GM03348 (cell line): ENCODE data around the gene TMEM253.
A peak's percentile ranks its signal among the peaks of the same experiment; 100 is the strongest.

Experiments
- DNase-seq: peaks from one replicate; pipeline ENCODE4 v3.0.0; 2012; ENCODE audit warnings: low spot score

The TMEM253 gene

GRCh38 chr14:21100931-21101330 is at the start of gene TMEM253:
TSS of gene TMEM253 (plus strand) at chr14:21101066. CDS start at chr14:21101344, 278 bp downstream.
- DNase-seq, result no peak

- DNase-seq, result no peak
Measured at GRCh38 chr14:21053184-21054122, 47.4 kb upstream of the TMEM253 start.

- no peak for DNase-seq
Measured at GRCh38 chr14:21054123-21054767, 46.6 kb upstream of the TMEM253 start.

GRCh38 chr14:21054768-21055145 is 46.1 kb upstream of the TMEM253 start:
- DNase-seq, result no peak

DNA sequence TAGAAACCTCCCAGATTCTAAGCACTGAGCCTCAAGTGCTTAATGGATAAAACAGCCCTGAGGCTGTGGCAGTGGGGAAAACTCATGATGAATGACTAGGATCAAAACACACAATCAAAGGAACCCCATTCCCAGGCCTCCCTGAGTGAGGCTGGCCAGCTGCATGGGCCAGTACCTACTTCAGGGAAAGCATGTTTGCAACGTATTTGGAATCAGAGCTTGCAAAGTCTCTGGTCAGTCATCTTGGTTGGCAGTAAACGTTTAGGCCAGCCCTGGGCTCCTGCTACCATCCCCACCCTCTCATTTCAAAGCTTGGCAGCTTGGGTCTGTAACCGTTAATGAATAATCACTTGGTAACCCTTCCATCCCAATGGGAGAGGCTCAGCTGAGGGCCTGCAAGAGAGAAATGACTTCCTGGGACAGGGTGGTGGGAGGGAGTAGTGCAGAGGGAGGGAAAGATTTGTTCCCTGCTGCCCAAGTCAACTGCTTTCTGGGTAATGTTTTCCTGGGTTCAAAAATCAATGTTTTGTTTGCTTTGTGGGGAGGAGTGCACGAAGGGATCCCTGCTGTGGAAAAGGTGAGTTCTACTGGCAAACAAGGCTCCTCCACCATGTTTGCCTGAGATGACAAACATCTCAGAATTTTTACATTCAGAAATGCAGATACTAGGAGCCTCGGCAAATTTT is 45.3 kb upstream of the TMEM253 start:
- DNase-seq, result no peak

DNA sequence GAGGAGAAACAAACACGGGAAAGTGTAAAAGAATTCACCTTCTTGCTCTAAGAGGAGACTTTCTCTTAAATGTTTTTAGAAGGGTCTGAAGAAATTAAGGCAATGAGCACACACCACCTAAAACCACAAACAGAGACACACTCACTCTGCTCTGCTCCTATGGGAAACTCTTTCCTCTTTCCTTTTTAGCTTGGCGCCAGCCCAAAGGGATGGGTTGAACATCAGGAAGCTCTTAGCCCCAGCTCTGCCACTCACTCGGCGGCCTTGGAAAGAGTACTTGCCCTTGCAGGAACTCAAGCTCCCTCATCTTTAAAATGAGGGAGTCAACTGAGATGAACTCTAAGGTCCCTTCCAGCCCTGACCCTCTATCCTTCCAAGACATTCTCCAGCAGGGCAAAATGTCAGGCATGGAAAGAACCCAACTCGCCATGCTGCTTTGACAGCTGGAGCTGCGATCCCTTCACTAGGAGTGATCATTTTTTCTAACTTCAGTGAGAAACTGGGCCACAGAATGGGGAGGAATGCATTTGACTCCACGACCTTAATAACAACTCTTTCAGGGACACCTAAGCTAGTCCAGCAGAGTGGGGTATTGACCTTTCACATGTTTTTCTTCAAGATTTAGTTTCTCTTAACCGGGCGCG is 44.2 kb upstream of the TMEM253 start:
- DNase-seq, result peak; percentile 44

- DNase-seq, result peak; percentile 40
Measured at GRCh38 chr14:21057803-21058675, 42.8 kb upstream of the TMEM253 start, which contains the start of gene RNASE8. TSS of gene RNASE8 (plus strand) at chr14:21057822. CDS start at chr14:21057893, 71 bp downstream.

GRCh38 chr14:21058903-21059302 is 42.0 kb upstream of the TMEM253 start:
- no peak for DNase-seq

- DNase-seq, result peak; percentile 41
Measured at GRCh38 chr14:21059842-21060613, 40.8 kb upstream of the TMEM253 start.

- no peak for DNase-seq
Measured at GRCh38 chr14:21060614-21061346, 40.1 kb upstream of the TMEM253 start.

GRCh38 chr14:21061347-21061668 is 39.6 kb upstream of the TMEM253 start:
- no peak for DNase-seq

DNA sequence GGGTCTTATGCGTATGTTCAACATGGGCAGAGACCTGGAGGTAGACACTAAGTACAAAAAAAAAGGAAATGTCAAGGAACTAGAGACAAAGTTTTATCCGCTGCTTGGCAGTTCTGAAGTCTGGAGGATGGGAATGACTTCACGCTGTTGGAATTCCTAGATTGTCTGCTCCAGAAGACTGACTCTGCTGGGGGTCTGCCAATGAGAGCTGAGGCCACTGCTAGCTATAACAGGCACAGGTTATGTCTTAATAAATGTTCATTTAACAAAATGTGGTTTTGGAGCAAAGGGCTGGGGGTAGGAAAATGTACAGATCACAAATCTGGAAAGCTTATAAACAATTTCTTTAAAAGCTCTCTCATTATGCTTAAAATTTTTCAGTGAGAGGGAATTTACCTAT is 37.4 kb upstream of the TMEM253 start:
- DNase-seq, result peak; percentile 81

DNA sequence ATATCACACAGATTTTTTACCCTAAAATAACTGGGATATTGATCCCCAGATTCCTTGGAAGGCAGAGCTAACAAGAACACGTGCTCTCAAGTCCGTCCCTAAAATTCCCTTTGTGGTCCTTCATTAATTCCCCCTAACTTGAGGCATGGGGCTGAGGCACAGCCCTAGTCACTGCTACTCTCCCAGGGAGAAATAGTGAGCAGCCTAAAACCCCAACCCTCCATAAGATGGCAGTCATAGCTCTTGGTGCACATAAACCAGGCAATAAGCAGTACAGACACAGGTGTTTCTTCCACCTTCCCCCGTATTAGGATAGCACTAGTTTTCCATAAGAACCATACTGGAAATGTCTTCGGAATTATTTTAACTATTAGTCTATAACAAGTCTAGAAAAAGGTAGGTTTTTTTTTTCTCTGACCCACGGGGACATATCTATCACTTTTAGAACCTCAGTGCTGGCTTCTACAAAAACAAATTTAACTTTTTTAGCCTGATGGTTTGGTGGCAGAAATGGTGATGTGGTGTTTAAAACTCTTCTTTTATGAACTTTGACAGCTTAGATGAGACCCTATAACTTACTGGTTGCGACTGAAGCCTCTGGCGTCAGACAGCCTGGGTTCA is 33.9 kb upstream of the TMEM253 start:
- peak; percentile 11 for DNase-seq

DNA sequence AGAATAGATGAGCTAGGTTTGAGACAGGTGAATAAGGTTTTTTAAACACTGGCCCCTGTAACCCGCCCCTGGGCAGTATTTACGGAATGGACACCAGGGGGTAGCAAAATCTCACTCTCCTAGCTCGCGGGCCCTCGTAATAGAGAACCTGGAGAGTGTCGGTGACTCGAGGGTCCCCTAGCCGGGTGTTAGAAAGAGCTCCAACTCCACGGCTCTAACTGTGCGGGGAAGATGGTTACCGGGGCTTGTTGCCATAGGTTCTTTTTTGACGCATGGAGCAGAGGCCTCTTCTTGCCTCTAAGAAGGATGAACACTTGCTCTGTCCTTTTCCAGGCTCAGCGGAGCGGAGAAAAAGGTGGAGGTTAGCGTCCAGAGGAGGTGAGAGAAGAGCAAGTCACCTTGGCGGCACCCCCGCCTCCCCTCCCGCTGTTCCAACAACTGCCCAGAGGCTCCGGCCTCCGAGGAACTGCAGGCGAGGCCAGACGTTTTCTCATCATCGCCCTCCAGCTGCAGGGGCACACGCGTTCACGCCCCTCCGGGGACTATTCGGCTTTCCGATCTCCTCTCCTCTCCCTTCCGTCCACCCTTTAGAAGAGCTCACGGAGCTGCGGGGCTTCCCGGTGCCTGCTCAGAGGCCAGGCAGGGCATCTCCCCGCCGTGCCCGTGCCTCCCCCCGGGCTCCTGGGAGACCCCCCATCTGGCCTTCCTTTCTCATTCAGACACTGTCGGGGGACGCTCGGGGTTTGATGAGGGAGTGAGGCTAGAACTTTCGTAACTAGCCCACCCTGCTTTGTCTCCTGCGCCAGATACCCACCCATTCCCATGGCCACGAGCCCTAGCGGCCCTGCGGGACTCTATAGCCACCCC is 32.1 kb upstream of the TMEM253 start:
- DNase-seq, result peak; percentile 65

DNA sequence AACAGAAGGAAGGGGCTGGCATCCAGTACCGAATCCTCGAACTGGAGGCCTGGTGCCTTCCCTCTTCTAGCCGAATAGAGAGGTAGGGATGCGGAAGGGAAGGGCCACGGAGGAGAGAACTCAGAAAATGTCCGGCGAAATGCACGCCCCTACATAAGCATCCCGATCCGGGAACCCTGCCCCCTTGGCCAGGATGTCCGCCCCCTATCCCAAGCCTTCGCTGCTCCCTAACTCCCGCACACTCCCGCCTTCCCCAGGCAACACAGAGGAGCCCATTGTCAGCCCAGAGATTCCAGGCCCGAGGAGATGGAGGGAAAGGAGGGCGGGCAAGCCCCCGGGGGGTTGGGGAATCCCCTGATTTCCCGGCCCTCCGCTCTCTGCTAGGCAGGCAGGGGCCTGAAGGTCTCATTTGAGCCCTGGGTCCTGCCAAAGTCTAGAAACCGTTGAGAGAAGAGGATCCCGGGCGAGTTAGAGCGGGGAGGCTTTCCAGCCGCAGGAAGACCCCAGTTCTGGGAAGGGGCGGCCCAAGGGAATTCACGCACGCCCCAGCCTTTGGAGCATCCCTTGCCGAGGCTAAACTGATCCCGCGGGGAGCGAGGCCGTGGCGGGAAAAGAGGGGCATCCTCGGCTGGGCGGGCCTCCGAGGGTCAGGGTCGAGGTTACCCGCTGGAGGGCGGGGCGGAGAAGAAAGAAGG is 31.3 kb upstream of the TMEM253 start:
- peak; percentile 53 for DNase-seq

GRCh38 chr14:21070083-21070609 is 30.7 kb upstream of the TMEM253 start, which contains the start of gene ARHGEF40:
TSS of gene ARHGEF40 (plus strand) at chr14:21070304. CDS start at chr14:21070397, 93 bp downstream.
- DNase-seq, result peak; percentile 89

- DNase-seq, result peak; percentile 54
Measured at GRCh38 chr14:21070610-21071224, 30.1 kb upstream of the TMEM253 start.
